ENCODE data around the gene NOX5.

GRCh38 chr15:69045802-69046201, 31.3 kb downstream of the NOX5 start:
- TF ChIP-seq CTCF (IDR thresholded peaks at IDR 0.05 in 8 of 11, conservative IDR thresholded peaks at IDR 0.05 in 3 of 11) (no peak), POLR2A (IDR thresholded peaks at IDR 0.05) (no peak)
